HepG2 (cell line): ENCODE measurements around the gene RPL3.

Experiments used
- FOXK2 ChIP-seq: fragments of 450-650 bp; IDR thresholded peaks from 2 replicates; pipeline ENCODE4 v1.6.1; 2016
- FOXO4 ChIP-seq: sonication (generic); formaldehyde crosslinking; conservative IDR thresholded peaks from 2 replicates; pipeline ENCODE4 v1.8.1; 2023; ENCODE audit warnings: missing genetic modification reagents
- POLR2A ChIP-seq, 2 experiments: IDR thresholded peaks; 2 replicates each; pipeline ENCODE4 v1.6.1; 2011; ENCODE audit warnings: low read depth in 2 of 2, low read length in 2 of 2, mild to moderate bottlenecking in 1 of 2, moderate library complexity in 1 of 2; ENCODE audit not compliant: insufficient read depth in 1 of 2

- no peak for TF ChIP-seq FOXO4 (CRISPR knock-in tag)
- no peak for TF ChIP-seq FOXK2
- no peak for TF ChIP-seq POLR2A (IDR thresholded peaks at IDR 0.05; ENCODE audit: insufficient read depth in 1 of 2, low read depth in 2 of 2, low read length in 2 of 2)
Measured at GRCh38 chr22:39362271-39362670, 42.8 kb upstream of the RPL3 start.
